Retinal pigment epithelial cell (primary cell): ENCODE measurements around the gene CCDC169.
A peak's percentile ranks its signal among the peaks of the same experiment; 100 is the strongest.
"Not testable (repeated sequence)": the region's sequence is repeated elsewhere in the genome, so short reads cannot be mapped to it uniquely, and the experiment has no call there.

ENCODE experiments used
- DNase-seq: peaks from one replicate; pipeline ENCODE4 v3.0.0-alpha.2; 2010; ENCODE audit warnings: low read depth
- H3K4me3 ChIP-seq: 2 replicates; pipeline ENCODE4 v1.5.1; 2011; ENCODE audit warnings: mild to moderate bottlenecking, low read length, control low read depth, moderate library complexity
- TF ChIP-seq, protein P1 (sequence below): conservative IDR thresholded peaks from 2 replicates; pipeline ENCODE4 v1.5.1; 2011; ENCODE audit warnings: low read depth, low read length, control low read depth, inconsistent platforms

The CCDC169 gene

DNA sequence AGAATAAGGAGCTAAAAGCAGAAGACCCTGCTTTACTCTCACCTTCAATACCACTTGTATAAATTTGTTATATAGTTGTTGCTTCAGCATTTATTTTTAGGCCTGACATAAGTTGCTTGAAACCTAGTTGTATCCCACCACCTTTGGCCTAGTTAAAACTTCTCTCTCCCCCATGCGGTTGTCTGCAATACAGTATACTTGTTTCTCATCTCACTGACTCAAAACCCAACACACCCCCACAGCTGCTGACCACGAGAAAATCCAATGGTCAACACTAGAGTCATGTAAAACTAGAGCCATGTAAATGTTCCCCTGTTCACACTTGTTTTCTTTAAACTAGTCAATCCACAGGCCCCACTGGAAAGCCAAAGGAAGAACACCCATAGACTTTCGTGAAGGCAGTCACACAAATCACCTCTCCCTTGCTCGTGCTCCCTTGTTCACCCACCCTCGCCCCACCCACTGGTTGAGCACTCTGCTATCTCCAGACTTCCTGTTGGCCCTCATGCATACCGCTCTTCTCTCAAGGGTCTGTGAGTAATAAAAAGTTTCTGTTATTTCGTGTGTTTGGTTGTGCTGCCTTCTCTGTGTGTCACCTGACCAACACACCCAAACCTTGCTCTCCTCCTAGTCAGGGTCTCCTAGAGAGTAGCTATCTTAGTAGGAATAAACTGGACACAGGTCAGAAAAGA, 12.9 kb upstream of the CCDC169 start:
- H3K4me3 ChIP-seq = no peak overlapping the region
- no peak for DNase-seq
- TF ChIP-seq, protein P1, sequence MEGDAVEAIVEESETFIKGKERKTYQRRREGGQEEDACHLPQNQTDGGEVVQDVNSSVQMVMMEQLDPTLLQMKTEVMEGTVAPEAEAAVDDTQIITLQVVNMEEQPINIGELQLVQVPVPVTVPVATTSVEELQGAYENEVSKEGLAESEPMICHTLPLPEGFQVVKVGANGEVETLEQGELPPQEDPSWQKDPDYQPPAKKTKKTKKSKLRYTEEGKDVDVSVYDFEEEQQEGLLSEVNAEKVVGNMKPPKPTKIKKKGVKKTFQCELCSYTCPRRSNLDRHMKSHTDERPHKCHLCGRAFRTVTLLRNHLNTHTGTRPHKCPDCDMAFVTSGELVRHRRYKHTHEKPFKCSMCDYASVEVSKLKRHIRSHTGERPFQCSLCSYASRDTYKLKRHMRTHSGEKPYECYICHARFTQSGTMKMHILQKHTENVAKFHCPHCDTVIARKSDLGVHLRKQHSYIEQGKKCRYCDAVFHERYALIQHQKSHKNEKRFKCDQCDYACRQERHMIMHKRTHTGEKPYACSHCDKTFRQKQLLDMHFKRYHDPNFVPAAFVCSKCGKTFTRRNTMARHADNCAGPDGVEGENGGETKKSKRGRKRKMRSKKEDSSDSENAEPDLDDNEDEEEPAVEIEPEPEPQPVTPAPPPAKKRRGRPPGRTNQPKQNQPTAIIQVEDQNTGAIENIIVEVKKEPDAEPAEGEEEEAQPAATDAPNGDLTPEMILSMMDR = no peak

GRCh38 chr13:36302289-36302688, 4.7 kb upstream of the CCDC169 start:
- no peak overlapping the region for H3K4me3 ChIP-seq
- TF ChIP-seq, protein P1 = no peak
- DNase-seq = no peak

- not testable (repeated sequence) for DNase-seq, H3K4me3 ChIP-seq
Observed at GRCh38 chr13:36299469-36299868, 1.9 kb upstream of the CCDC169 start.

- peak; percentile 26 for DNase-seq
- peak overlapping the region; percentile 75 for H3K4me3 ChIP-seq
- TF ChIP-seq, protein P1 = no peak
Observed at GRCh38 chr13:36298535-36299068, 988 bp upstream of the CCDC169 start.

DNA sequence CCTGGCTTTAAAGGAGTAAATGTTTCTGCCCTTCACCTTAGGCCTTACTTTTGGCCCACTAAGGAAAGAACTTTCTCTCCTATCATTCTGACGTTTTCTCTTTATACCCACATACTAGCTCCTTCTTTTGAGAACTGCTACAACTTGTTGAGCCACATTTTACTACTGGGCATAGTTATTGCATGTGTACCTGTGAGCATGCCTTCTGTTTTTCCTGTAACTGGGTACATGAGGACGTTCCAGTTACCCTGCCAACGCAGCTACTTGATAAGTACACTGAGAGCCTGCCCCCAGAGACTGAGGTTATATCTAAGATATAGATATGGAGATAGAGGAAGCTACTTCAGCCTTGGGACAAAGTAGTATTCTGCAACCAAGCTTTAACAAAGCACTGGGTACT, 3.5 kb downstream of the CCDC169 start:
- H3K4me3 ChIP-seq = no peak overlapping the region
- TF ChIP-seq, protein P1 = no peak
- no peak for DNase-seq

- H3K4me3 ChIP-seq = no peak overlapping the region
- TF ChIP-seq, protein P1 = no peak
- DNase-seq = no peak
Observed at GRCh38 chr13:36293497-36293896, 4.1 kb downstream of the CCDC169 start.

GRCh38 chr13:36288794-36289391, 8.7 kb downstream of the CCDC169 start:
- TF ChIP-seq, protein P1 = no peak
- H3K4me3 ChIP-seq = no peak overlapping the region
- no peak for DNase-seq
